Gastrocnemius medialis (tissue), 4 donors: ENCODE measurements around the gene TPGS2. TPM values are rescaled to one million over a fixed set of nuclear protein-coding genes. Genes with fewer than 3 reads are reported as not detected.

ENCODE experiments used
- ATAC-seq, 2 donors: fragments of 150-250 bp; one replicate each; pipeline ENCODE4 v1.9.1; 2016
- DNase-seq, 2 donors: peaks; one replicate each; pipeline ENCODE4 v3.0.0-alpha.2; 2019
- H3K27ac ChIP-seq, 4 donors: fragments of 200-600 bp; sonication (generic); 1 replicate in 1 of 4; 2 replicates in 3 of 4; pipeline ENCODE4 v1.5.1; 2016 to 2018; ENCODE audit warnings: mild to moderate bottlenecking in 2 of 4, moderate library complexity in 1 of 4
- H3K27me3 ChIP-seq, 3 donors: fragments of 200-600 bp; sonication (generic) in 2 of 3; 1 replicate in 1 of 3; 2 replicates in 2 of 3; pipeline versions ENCODE4 v1.5.1 to v1.6.0; 2016 to 2019; ENCODE audit warnings: mild to moderate bottlenecking in 1 of 3, moderate library complexity in 1 of 3
- H3K36me3 ChIP-seq, 2 donors: fragments of 200-600 bp; sonication (generic) in 1 of 2; one replicate each; pipeline ENCODE4 v1.5.1; 2017 to 2018
- H3K4me1 ChIP-seq, 2 donors: fragments of 200-600 bp; sonication (generic) in 1 of 2; one replicate each; pipeline ENCODE4 v1.5.1; 2016 to 2017; ENCODE audit warnings: mild to moderate bottlenecking in 2 of 2
- H3K4me3 ChIP-seq, 4 donors: fragments of 200-600 bp; sonication (generic) in 3 of 4; 1 replicate in 1 of 4; 2 replicates in 3 of 4; pipeline ENCODE4 v1.5.1; 2016 to 2019; ENCODE audit warnings: mild to moderate bottlenecking in 2 of 4
- H3K9me3 ChIP-seq, 3 donors: fragments of 200-600 bp; sonication (generic) in 2 of 3; 1 replicate in 1 of 3; 2 replicates in 2 of 3; pipeline ENCODE4 v1.5.1; 2016 to 2019
- POLR2A ChIP-seq, 2 donors: fragments of 450-650 bp; IDR thresholded peaks; one replicate each; pipeline ENCODE4 v1.6.1; 2017; ENCODE audit warnings: antibody characterized with exemption in 2 of 2, mild to moderate bottlenecking in 2 of 2, moderate library complexity in 2 of 2
- in situ Hi-C, 4 donors: fragments of 200-750 bp; cut with MboI; loops; one replicate each; pipeline versions ENCODE4 v1.15.0 to v1.8.0; 2017; ENCODE audit warnings: low sequenced_read_pairs in 4 of 4
- intact Hi-C: fragments of 100-400 bp; cut with DNase I; formaldehyde crosslinking; loops from one replicate; pipeline ENCODE4 v1.15.1; 2023; ENCODE audit warnings: low total_unique reads
- total RNA-seq, 4 donors: library from RNA; depleted of rRNA; stranded (reverse); fragments of >200 nt; gene quantifications; one replicate each; pipeline versions ENCODE4 v1.1.0 to v1.2.3, GENCODE V29; 2016
- TF ChIP-seq, protein P1 (sequence below), 5 experiments: fragments of 450-650 bp in 3 of 5; fragments of 200-600 bp in 2 of 5; sonication (generic) in 2 of 5; IDR thresholded peaks in 4 of 5; conservative IDR thresholded peaks in 1 of 5; 1 replicate in 4 of 5; 2 replicates in 1 of 5; pipeline ENCODE4 v1.5.1; 2016 to 2019; ENCODE audit warnings: antibody characterized with exemption in 5 of 5, mild to moderate bottlenecking in 3 of 5, moderate library complexity in 3 of 5

TPGS2 gene
- total RNA-seq, 4 donors from 2014 or later, result 20.7 to 36.5 (median 28.2) TPM

- intact Hi-C loops, result loop anchor here (2.0 kb wide), 1 partner anchor 129 kb away; no protein-coding TSS in a partner anchor
- DNase-seq (peak in 1 of 2 donors; percentile 28), ATAC-seq (peak; percentile 31 to 46)
- Histone ChIP-seq H3K27ac (peak overlapping the region; percentile 80 to 84 (median 82)), H3K27me3 (no peaks in the 10 kb centered on the region), H3K9me3 (no peaks in the 10 kb centered on the region), H3K36me3 (no peaks in the 10 kb centered on the region), H3K4me1 (peaks cover 14 to 18% of the 10 kb centered on the region in 2 donors), H3K4me3 (peak overlapping the region; percentile 82 to 98 (median 91))
- in situ Hi-C loops, result no loop called here
- no peak for TF ChIP-seq POLR2A (IDR thresholded peaks at IDR 0.05)
- TF ChIP-seq, protein P1, sequence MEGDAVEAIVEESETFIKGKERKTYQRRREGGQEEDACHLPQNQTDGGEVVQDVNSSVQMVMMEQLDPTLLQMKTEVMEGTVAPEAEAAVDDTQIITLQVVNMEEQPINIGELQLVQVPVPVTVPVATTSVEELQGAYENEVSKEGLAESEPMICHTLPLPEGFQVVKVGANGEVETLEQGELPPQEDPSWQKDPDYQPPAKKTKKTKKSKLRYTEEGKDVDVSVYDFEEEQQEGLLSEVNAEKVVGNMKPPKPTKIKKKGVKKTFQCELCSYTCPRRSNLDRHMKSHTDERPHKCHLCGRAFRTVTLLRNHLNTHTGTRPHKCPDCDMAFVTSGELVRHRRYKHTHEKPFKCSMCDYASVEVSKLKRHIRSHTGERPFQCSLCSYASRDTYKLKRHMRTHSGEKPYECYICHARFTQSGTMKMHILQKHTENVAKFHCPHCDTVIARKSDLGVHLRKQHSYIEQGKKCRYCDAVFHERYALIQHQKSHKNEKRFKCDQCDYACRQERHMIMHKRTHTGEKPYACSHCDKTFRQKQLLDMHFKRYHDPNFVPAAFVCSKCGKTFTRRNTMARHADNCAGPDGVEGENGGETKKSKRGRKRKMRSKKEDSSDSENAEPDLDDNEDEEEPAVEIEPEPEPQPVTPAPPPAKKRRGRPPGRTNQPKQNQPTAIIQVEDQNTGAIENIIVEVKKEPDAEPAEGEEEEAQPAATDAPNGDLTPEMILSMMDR (IDR thresholded peaks at IDR 0.05 in 4 of 5, conservative IDR thresholded peaks at IDR 0.05 in 1 of 5), result no peak
Observed at GRCh38 chr18:36828157-36828629, 609 bp downstream of the TPGS2 start.

DNA sequence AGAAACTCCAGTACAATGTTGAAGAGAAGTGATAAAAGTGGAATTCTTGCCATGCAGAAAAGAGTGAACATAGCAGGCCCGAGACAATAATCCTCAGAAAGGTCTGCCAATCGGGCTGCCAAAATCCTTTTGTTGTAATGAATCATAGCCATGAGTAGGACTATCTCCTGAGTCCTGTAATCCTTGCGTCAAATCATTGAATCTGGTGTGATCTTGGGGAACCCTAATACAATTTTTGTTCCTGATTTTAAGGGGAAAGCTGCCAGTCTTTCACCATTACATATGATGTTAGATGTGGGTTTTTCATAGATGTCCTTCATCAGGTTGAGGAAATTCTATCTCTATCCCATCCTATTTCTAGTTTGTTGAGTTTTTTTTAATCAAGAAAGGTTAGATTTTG lies 2.2 kb downstream of the TPGS2 start:
- H3K4me1 ChIP-seq, result peaks cover 14 to 18% of the 10 kb centered on the region in 2 donors
- DNase-seq, result no peak
- in situ Hi-C loops, result no loop called here
- H3K9me3 ChIP-seq, result no peaks in the 10 kb centered on the region
- H3K4me3 ChIP-seq, result no peak overlapping the region
- no peak overlapping the region for H3K27ac ChIP-seq
- TF ChIP-seq, protein P1 (IDR thresholded peaks at IDR 0.05 in 4 of 5, conservative IDR thresholded peaks at IDR 0.05 in 1 of 5), result no peak
- no peaks in the 10 kb centered on the region for H3K27me3 ChIP-seq
- H3K36me3 ChIP-seq, result no peaks in the 10 kb centered on the region
- ATAC-seq, result no peak
- intact Hi-C loops, result no loop called here

- H3K9me3 ChIP-seq, result no peaks in the 10 kb centered on the region
- DNase-seq (no peak), ATAC-seq (no peak)
- in situ Hi-C loops, result no loop called here
- intact Hi-C loops, result no loop called here
- no peak overlapping the region for H3K27ac ChIP-seq
- H3K36me3 ChIP-seq, result no peaks in the 10 kb centered on the region
- H3K27me3 ChIP-seq, result no peaks in the 10 kb centered on the region
- no peak overlapping the region for H3K4me3 ChIP-seq
- peaks cover 14 to 17% of the 10 kb centered on the region in 2 donors for H3K4me1 ChIP-seq
- TF ChIP-seq, protein P1 (IDR thresholded peaks at IDR 0.05 in 4 of 5, conservative IDR thresholded peaks at IDR 0.05 in 1 of 5), result no peak
- no peak for TF ChIP-seq POLR2A (IDR thresholded peaks at IDR 0.05)
Observed at GRCh38 chr18:36825526-36825925, 3.3 kb downstream of the TPGS2 start.

DNA sequence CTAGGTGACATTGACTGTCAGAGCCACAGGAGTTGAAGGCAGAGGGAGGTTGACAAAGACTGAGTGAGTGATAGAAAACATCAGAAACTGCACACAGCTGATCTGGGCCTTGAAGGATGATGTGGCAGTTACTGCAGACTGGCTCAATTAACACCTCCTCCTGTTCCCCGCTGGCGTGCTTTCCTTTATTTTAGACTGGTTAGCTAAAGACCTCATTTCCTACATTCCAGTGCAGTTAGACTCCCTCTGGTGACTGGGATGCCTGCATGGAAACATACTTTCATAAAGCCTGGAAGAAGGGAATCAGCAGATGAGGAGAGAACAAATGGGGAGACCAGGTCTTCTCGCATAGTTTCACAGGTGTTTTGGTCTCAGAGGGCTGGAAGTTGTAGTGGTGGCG lies 7.1 kb downstream of the TPGS2 start:
- in situ Hi-C loops (no loop called here), intact Hi-C loops (no loop called here)
- H3K9me3 ChIP-seq, result no peaks in the 10 kb centered on the region
- ATAC-seq (no peak), DNase-seq (no peak)
- H3K27ac ChIP-seq, result no peak overlapping the region
- H3K4me3 ChIP-seq, result no peak overlapping the region
- H3K4me1 ChIP-seq, result no peaks in the 10 kb centered on the region
- peaks cover 0 to 4% of the 10 kb centered on the region in 2 donors for H3K36me3 ChIP-seq
- no peak for TF ChIP-seq POLR2A (IDR thresholded peaks at IDR 0.05)
- TF ChIP-seq, protein P1 (IDR thresholded peaks at IDR 0.05 in 4 of 5, conservative IDR thresholded peaks at IDR 0.05 in 1 of 5), result no peak
- H3K27me3 ChIP-seq, result no peaks in the 10 kb centered on the region

DNA sequence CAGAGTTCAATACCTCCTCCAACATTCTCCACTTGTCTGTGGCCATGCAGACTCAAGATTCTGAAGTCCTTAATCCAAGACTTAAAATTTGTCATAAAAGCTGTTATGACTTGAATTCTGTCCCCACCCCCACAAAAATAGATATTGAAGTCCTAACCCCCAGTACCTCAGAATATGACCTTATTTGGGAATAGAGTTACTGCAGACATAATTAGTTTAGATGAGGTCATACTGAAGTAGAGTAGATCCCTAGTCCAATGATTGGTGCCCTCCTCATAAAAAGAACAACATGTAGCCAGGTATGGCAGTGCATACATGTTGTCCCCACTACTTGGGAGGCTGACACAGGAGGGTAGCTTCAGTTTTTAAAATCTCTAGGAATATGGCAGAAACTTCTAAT lies 9.2 kb downstream of the TPGS2 start:
- in situ Hi-C loops, result loop anchor here in 1 of 4 donors (10.0 kb wide), 1 partner anchor 135 kb away; no protein-coding TSS in a partner anchor
- Histone ChIP-seq H3K27ac (no peak overlapping the region), H3K36me3 (peaks cover 0 to 4% of the 10 kb centered on the region in 2 donors), H3K4me1 (no peaks in the 10 kb centered on the region), H3K4me3 (no peak overlapping the region), H3K9me3 (no peaks in the 10 kb centered on the region), H3K27me3 (no peaks in the 10 kb centered on the region)
- intact Hi-C loops, result no loop called here
- ATAC-seq (no peak), DNase-seq (no peak)
- TF ChIP-seq POLR2A (IDR thresholded peaks at IDR 0.05), result no peak
- TF ChIP-seq, protein P1 (IDR thresholded peaks at IDR 0.05 in 4 of 5, conservative IDR thresholded peaks at IDR 0.05 in 1 of 5), result no peak
